Astrocyte of the cerebellum (primary cell): ENCODE results near the gene SLC39A11.

ENCODE experiments used
- DNase-seq: peaks from one replicate; pipeline ENCODE4 v3.0.0-alpha.2; 2011; ENCODE audit warnings: low read depth
- H3K4me3 ChIP-seq: 2 replicates; pipeline ENCODE4 v1.5.1; 2011; ENCODE audit warnings: mild to moderate bottlenecking, low read depth, low read length, moderate library complexity
- CTCF ChIP-seq: IDR thresholded peaks from 2 replicates; pipeline ENCODE4 v1.5.1; 2012; ENCODE audit warnings: low read length, low read depth, moderate library complexity, mild to moderate bottlenecking; ENCODE audit errors: missing control alignments
- in situ Hi-C: cut with HindIII; loops from 2 replicates; pipeline ENCODE4 v1.10.0; 2017; ENCODE audit warnings: low sequenced_read_pairs

Gene SLC39A11

GRCh38 chr17:73027130-73027741 lies 65.3 kb downstream of the SLC39A11 start:
- no peak for DNase-seq

GRCh38 chr17:73025041-73025560 lies 67.4 kb downstream of the SLC39A11 start:
- no peak for DNase-seq
- no peak overlapping the region for H3K4me3 ChIP-seq
- in situ Hi-C loops, result no loop called here
- no peak for TF ChIP-seq CTCF

More at GRCh38 chr17:73027130-73027741, 65.3 kb downstream of the SLC39A11 start:
- no peak for TF ChIP-seq CTCF
- H3K4me3 ChIP-seq, result no peak overlapping the region
- in situ Hi-C loops, result no loop called here

GRCh38 chr17:73023759-73024158 lies 68.7 kb downstream of the SLC39A11 start:
- DNase-seq, result no peak
- H3K4me3 ChIP-seq, result no peak overlapping the region
- in situ Hi-C loops, result loop anchor here (5.0 kb wide), 1 partner anchor 44 kb away; no protein-coding TSS in a partner anchor
- TF ChIP-seq CTCF, result no peak

GRCh38 chr17:73022694-73023093 lies 69.8 kb downstream of the SLC39A11 start:
- TF ChIP-seq CTCF, result no peak
- DNase-seq, result no peak
- no peak overlapping the region for H3K4me3 ChIP-seq
- in situ Hi-C loops, result loop anchor here (5.0 kb wide), 1 partner anchor 45 kb away; no protein-coding TSS in a partner anchor

GRCh38 chr17:73021771-73022170 lies 70.7 kb downstream of the SLC39A11 start:
- no peak for DNase-seq
- no peak for TF ChIP-seq CTCF
- in situ Hi-C loops, result loop anchor here (5.0 kb wide), 1 partner anchor 46 kb away; no protein-coding TSS in a partner anchor
- H3K4me3 ChIP-seq, result no peak overlapping the region

- in situ Hi-C loops, result loop anchor here (5.0 kb wide), 1 partner anchor 47 kb away; no protein-coding TSS in a partner anchor
- no peak for TF ChIP-seq CTCF
- H3K4me3 ChIP-seq, result no peak overlapping the region
- no peak for DNase-seq
These were observed 72.4 kb downstream of the SLC39A11 start for GRCh38 chr17:73020110-73020509.
